HG03045 (cell line): ENCODE measurements around the gene CSTF2.

Experiments used
- ATAC-seq: cut with Tn5 transposase; IDR thresholded peaks from one replicate; pipeline ENCODE4 v1.9.1; 2021; ENCODE audit warnings: mild to moderate bottlenecking, moderate library complexity; ENCODE audit not compliant: unreplicated experiment

The CSTF2 gene

GRCh38 chrX:100871594-100872560, 51.7 kb downstream of the CSTF2 start:
- no peak for ATAC-seq

GRCh38 chrX:100874325-100874724, 54.1 kb downstream of the CSTF2 start, which contains the start of gene NOX1:
NOX1 (minus strand) TSS chrX:100874359; CDS start chrX:100874139, 220 bp downstream.
- no peak for ATAC-seq

- ATAC-seq = no peak
Observed at GRCh38 chrX:100880368-100880767, 60.2 kb downstream of the CSTF2 start.

GRCh38 chrX:100883654-100884053, 63.5 kb downstream of the CSTF2 start:
- no peak for ATAC-seq
